ENCODE data around the gene LOXL3. TPM values are rescaled to one million over a fixed set of nuclear protein-coding genes. Genes with fewer than 3 reads are reported as not detected.

Gene LOXL3
- total and polyA plus RNA-seq, 2 of the 8 experiments (the other 6 are each of a cell fraction or from before 2014, with no cell fraction given), result 22.4 to 27.2 TPM

DNA sequence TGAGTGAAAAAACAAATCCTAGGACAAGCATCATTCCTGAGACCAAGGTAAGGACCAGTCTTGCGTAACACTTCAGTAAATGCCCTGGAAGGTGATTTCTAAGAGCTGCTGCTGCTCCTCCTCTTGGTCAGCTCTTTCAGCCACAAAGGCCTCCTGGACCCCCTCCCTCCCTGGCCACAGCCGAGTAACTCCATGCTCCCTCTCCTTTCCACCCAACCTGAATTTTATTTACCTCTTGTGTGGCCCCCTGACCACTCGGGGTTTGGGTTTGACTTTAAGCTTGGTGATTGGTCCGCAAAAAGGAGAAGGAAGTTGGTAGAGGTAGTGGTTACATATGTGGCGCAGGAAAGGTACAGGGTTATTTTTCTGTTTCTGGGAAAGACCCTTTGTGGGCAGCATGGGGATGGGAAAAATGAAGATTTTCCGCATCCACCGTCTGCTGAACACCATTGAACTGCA, 14.8 kb downstream of the LOXL3 start:
- DNase-seq (ENCODE audit: low read depth in 1 of 2, low spot score in 2 of 2) (no peak), FAIRE-seq (no peak)
- H3K18ac ChIP-seq (ENCODE audit: extremely low read depth, low read length), result no peak overlapping the region
- no peaks in the 10 kb centered on the region; the same call in 1 of the 2 replicates for H3K23me2 ChIP-seq (ENCODE audit: low read depth, low read length)
- H3K9ac ChIP-seq (replicated peaks in 1 of 4; ENCODE audit: extremely low read depth in 1 of 4, low read depth in 3 of 4, low read length in 3 of 4), result no peak overlapping the region
- no peak overlapping the region for H2BK15ac ChIP-seq (ENCODE audit: low read length)
- ChIA-PET POLR2A (ENCODE audit: partially characterized antibody) (interaction anchor here (1.0 to 2.9 kb wide), 8 partner anchors 9 to 117 kb away, joined by 3 to 19 read pairs (median 4); partner anchors contain the start of genes AUP1, C2orf81, CCDC142 and HTRA2), CTCF (ENCODE audit: partially characterized antibody) (interaction anchor here (1.0 to 1.7 kb wide), 5 partner anchors 9 to 63 kb away, joined by 3 to 4 read pairs (median 3); partner anchors contain the start of genes AUP1 and HTRA2)
- H2BK20ac ChIP-seq (ENCODE audit: low read length), result no peak overlapping the region
- H2AFZ ChIP-seq (ENCODE audit: low read length), result no peak overlapping the region
- no peak overlapping the region for H3K27ac ChIP-seq (ENCODE audit: low read depth, low read length)
- H3K79me1 ChIP-seq (ENCODE audit: low read depth, low read length), result no peaks in the 10 kb centered on the region
- no peak overlapping the region for H2AK5ac ChIP-seq (ENCODE audit: low read depth, low read length)
- no peaks in the 10 kb centered on the region; a peak in 1 of 7 replicates for H3K4me1 ChIP-seq (replicated peaks in 1 of 4; ENCODE audit: control insufficient read depth in 3 of 4, insufficient read depth in 4 of 4, low read length in 3 of 4)
- H3K4ac ChIP-seq (replicated peaks; ENCODE audit: insufficient read length, low read depth, low read length), result no peak overlapping the region
- H4K5ac ChIP-seq (ENCODE audit: insufficient read length, low read depth, low read length), result no peak overlapping the region
- no peak for TF ChIP-seq SIRT6 (IDR thresholded peaks at IDR 0.05; ENCODE audit: low read length)
- peak; percentile 90 for TF ChIP-seq CEBPB (IDR thresholded peaks at IDR 0.05; ENCODE audit: low read depth, low read length)
- no peak overlapping the region for H2BK12ac ChIP-seq (ENCODE audit: low read depth, low read length)
- no peak overlapping the region for H4K8ac ChIP-seq (ENCODE audit: extremely low read depth, insufficient read depth, low read length)
- H4K20me1 ChIP-seq (replicated peaks in 1 of 2; ENCODE audit: control insufficient read depth in 1 of 2, insufficient read depth in 2 of 2, low read length in 2 of 2), result peaks cover 3 to 7% of the 10 kb centered on the region in 2 experiments
- H2BK120ac ChIP-seq (replicated peaks; ENCODE audit: low read depth, low read length), result no peak overlapping the region
- peaks cover 0 to 4% (median 1%) of the 10 kb centered on the region in 4 experiments; a peak in 3 of 8 replicates for H3K36me3 ChIP-seq (ENCODE audit: control insufficient read depth in 2 of 4, insufficient read depth in 4 of 4, low read length in 3 of 4)
- 90% methylated on average over 7 of the region's 7 CpGs; no CpG with 5 or more reads in 1 of the 2 experiments for WGBS, 2 experiments (ENCODE audit: extremely low coverage in 1 of 2, insufficient coverage in 1 of 2, insufficient read length in 1 of 2, insufficient replicate concordance in 2 of 2, low coverage in 1 of 2, low lambda C conversion rate in 2 of 2, missing lambda C conversion rate in 1 of 2)
- no peak overlapping the region for H4K91ac ChIP-seq (replicated peaks; ENCODE audit: insufficient read length, low read length)
- H3K27me3 ChIP-seq (replicated peaks in 1 of 4; ENCODE audit: control insufficient read depth in 3 of 4, extremely low read depth in 1 of 4, insufficient read depth in 3 of 4, low read length in 3 of 4), result no peaks in the 10 kb centered on the region; a peak in 1 of 7 replicates
- H3K4me3 ChIP-seq (ENCODE audit: extremely low read depth in 1 of 4, insufficient read depth in 2 of 4, low read depth in 3 of 4, low read length in 4 of 4), result no peak overlapping the region
- no peak overlapping the region for H3K56ac ChIP-seq (replicated peaks; ENCODE audit: insufficient read length, low read depth, low read length)
- H3K79me2 ChIP-seq (ENCODE audit: control insufficient read depth in 1 of 2, insufficient read depth in 2 of 2, low read length in 2 of 2), result no peaks in the 10 kb centered on the region
- H3K4me2 ChIP-seq (ENCODE audit: insufficient read depth in 1 of 2, low read depth in 2 of 2, low read length in 2 of 2), result no peak overlapping the region
- H3K23ac ChIP-seq (ENCODE audit: insufficient read length), result no peak overlapping the region
- no peak overlapping the region for H3K14ac ChIP-seq (ENCODE audit: insufficient read length)
- H3K9me3 ChIP-seq (ENCODE audit: insufficient read depth in 2 of 2, low read depth in 1 of 2, low read length in 1 of 2), result no peaks in the 10 kb centered on the region
- no peak overlapping the region for H2BK5ac ChIP-seq (ENCODE audit: low read depth, low read length)
